RWPE1 (cell line): Measurements from ENCODE around the gene TIMM22.
A peak's percentile ranks its signal among the peaks of the same experiment; 100 is the strongest.
"Not testable (repeated sequence)": the region's sequence is repeated elsewhere in the genome, so short reads cannot be mapped to it uniquely, and the experiment has no call there.

Experiments used
- CTCF ChIA-PET: fragments of 350-600 bp; sonication (Branson Sonifier 250); formaldehyde crosslinking; extraction: SDS; loops from one replicate; lab custom pipeline; 2021; lab: Yijun Ruan, JAX
- POLR2A ChIA-PET: fragments of 400-600 bp; formaldehyde crosslinking; extraction: SDS; loops from one replicate; lab custom pipeline; 2020; ENCODE audit warnings: antibody characterized with exemption; ENCODE audit not compliant: low non-redundant PET; lab: Yijun Ruan, JAX
- DNase-seq: peaks from one replicate; pipeline ENCODE4 v3.0.0; 2012; ENCODE audit warnings: low spot score
- H3K27ac ChIP-seq: fragments of 450-650 bp; 2 replicates; pipeline ENCODE4 v1.5.1; 2017
- TF ChIP-seq, protein P1 (sequence below): fragments of 450-650 bp; conservative IDR thresholded peaks from 2 replicates; pipeline ENCODE4 v1.5.1; 2017; ENCODE audit warnings: low read depth, mild to moderate bottlenecking

Gene TIMM22

DNA sequence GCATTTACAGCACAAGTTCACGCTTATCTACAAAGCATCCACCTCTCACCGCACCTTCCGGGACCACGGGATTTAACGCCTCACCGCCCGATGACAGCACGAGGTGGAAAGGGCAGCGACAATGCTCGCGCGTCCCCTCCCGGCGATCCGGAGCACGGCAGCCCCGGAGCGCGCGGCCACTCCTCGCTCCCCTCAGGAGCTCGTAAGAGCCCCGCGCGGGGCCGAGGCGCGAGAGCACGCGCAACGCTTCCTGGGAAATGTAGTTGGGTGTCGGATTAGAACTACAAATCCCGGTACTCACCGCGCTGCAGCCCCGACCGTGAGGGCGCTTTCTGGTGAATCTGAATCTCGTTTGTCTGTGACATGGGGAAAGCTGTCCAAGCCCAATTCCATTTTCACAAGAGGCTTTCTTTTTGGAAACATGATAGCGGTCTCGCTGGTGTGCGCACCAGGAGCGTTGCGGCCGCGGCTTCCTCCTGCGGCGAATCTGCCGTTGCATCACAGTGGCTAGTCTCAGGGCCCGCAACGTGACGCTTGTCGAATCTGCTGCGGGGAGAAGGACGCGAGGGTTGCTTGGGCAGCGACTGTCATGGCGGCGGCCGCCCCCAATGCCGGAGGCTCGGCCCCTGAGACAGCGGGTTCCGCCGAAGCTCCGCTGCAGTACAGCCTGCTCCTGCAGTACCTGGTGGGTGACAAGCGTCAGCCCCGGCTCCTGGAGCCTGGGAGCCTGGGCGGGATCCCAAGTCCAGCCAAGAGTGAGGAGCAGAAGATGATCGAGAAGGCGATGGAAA, at the start of gene TIMM22:
TSS of gene TIMM22 (plus strand) at position 576 of the 791 bp plus-strand sequence. CDS start at position 590, 14 bp downstream.
- POLR2A ChIA-PET = interaction anchor here (0.5 kb wide), 1 partner anchor 271 kb away, joined by 3 read pairs; no protein-coding TSS in a partner anchor
- TF ChIP-seq, protein P1, sequence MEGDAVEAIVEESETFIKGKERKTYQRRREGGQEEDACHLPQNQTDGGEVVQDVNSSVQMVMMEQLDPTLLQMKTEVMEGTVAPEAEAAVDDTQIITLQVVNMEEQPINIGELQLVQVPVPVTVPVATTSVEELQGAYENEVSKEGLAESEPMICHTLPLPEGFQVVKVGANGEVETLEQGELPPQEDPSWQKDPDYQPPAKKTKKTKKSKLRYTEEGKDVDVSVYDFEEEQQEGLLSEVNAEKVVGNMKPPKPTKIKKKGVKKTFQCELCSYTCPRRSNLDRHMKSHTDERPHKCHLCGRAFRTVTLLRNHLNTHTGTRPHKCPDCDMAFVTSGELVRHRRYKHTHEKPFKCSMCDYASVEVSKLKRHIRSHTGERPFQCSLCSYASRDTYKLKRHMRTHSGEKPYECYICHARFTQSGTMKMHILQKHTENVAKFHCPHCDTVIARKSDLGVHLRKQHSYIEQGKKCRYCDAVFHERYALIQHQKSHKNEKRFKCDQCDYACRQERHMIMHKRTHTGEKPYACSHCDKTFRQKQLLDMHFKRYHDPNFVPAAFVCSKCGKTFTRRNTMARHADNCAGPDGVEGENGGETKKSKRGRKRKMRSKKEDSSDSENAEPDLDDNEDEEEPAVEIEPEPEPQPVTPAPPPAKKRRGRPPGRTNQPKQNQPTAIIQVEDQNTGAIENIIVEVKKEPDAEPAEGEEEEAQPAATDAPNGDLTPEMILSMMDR = peak; percentile 99

GRCh38 chr17:948284-948852, 48.6 kb upstream of the TIMM22 start:
- CTCF ChIA-PET = no interaction called here
- POLR2A ChIA-PET = no interaction called here
- no peak for DNase-seq

More for the DNA sequence above, at the start of gene TIMM22:
- CTCF ChIA-PET = interaction anchor here (0.6 to 1.5 kb wide), 8 partner anchors 60 to 1030 kb away, joined by 3 to 8 read pairs (median 3); partner anchors contain the start of gene GEMIN4
- peak within 1 kb of the TSS; percentile 91 for H3K27ac ChIP-seq
- peak; percentile 95 for DNase-seq

DNA sequence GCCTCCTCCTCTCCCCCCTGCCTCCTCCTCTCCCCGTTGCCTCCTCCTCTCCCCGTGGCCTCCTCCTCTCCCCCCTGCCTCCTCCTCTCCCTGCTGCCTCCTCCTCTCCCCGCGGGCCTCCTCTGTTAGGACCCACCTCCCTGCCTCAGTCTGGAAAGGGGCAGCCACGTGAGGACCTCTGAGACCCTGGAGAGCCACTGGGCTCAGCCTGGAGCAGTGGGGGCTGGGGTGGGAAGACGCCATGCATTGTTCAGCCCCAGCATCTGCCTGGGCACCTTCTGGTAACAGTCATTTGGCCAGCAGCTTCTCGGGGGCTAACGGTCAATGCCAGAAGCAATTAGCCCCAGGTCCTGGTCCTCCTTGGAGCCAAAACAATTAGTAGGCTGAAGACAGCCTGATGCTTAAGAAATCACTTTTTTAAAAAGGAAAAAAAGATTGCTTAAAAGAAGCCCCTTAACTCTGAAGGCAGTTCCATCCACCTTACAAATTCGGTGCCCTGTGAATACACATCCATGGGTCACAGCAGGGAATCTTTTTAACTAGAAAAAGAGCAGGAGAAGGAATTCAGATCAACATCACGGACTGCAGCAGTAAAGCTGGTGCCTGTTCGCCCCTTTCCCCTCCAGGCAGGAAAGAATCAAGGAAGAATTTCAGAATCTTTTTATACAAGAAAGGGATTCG, 47.2 kb upstream of the TIMM22 start:
- CTCF ChIA-PET = no interaction called here
- peak overlapping the region; percentile 73 for H3K27ac ChIP-seq
- POLR2A ChIA-PET = no interaction called here
- TF ChIP-seq, protein P1 = no peak
- no peak for DNase-seq

More at GRCh38 chr17:948284-948852, 48.6 kb upstream of the TIMM22 start:
- TF ChIP-seq, protein P1 = no peak
- peak overlapping the region; percentile 67 for H3K27ac ChIP-seq

DNA sequence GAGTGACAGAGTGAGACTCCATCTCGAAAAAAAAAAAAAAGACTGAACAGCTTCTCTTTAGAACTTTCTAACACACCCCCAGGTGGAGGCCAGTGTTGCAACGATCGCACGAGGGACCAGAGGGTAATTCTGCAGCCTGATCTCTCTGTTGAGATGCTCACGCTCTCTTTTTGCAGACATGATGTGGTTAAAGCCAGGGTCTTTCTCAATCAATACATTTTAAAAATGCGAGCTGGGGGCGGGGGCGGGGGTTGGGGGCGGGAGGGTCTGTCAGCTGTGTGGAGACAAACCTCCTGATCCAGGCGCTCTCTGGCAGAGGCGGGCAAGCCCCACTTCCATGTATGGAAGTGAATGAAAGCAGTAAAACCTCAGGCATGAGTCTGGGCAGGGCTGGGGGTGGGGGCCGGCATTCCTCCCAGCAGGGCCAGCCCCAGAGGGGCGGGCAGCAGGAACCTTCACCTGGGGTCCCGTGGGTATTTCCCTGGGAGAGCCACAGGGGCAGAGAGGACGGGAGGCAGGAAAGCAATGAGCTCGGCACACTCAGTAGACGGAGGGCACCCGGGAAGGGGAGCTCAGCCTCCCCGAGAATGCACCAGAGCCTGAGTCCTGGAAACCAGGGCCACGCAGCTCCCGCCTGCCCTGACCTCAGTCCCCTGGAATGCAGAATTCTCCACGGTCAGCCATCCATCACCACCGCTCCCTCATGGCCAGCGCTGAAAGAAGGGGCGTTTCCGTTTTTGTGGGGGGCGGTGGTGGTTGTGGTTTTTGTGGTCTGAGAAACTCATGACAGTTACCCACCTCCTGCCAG, 45.4 kb upstream of the TIMM22 start:
- H3K27ac ChIP-seq = peak overlapping the region; percentile 90
- POLR2A ChIA-PET = interaction anchor here (0.6 to 0.7 kb wide), 2 partner anchors 27 to 171 kb away, joined by 5 to 6 read pairs; no protein-coding TSS in a partner anchor
- peak; percentile 88 for DNase-seq
- TF ChIP-seq, protein P1 = no peak
- CTCF ChIA-PET = interaction anchor here (0.5 to 1.2 kb wide), 3 partner anchors 13 to 154 kb away, joined by 3 to 5 read pairs (median 3); no protein-coding TSS in a partner anchor

DNA sequence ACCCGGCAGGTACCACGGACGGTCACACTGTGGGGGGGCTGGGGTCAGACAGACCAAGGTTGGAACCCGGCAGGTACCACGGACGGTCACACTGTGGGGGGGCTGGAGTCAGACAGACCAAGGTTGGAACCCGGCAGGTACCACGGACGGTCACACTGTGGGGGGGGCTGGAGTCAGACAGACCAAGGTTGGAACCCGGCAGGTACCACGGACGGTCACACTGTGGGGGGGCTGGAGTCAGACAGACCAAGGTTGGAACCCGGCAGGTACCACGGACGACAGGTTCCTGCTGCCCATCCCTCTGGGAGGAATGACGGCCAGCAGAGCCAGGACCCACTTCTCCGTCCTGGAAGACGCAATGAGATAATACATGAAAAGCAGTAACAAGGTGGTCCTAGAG, 44.3 kb upstream of the TIMM22 start:
- CTCF ChIA-PET, POLR2A ChIA-PET, DNase-seq: not testable (repeated sequence)
- peak overlapping the region; percentile 67 for H3K27ac ChIP-seq

DNA sequence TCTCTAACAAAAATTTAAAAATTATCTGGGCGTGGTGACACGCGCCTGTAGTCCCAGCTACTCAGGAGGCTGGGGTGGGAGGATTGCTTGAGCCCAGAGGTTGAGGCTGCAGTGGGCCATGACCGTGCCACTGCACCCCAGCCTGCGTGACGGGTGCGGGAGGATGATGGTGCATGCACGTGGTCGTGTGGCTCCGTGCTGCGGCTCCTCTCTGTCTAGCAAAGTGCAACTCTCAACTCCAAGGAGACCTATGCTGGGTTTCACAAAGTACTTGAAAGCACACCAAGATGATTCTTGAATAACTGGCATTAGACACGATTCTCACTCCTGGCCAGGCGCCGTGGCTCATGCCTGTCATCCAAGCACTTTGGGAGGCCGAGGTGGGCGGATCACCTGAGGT, 43.2 kb upstream of the TIMM22 start:
- peak overlapping the region; percentile 67 for H3K27ac ChIP-seq
- TF ChIP-seq, protein P1 = no peak
- no peak for DNase-seq
- POLR2A ChIA-PET = no interaction called here
- CTCF ChIA-PET = interaction anchor here (0.7 kb wide), 1 partner anchor 20 kb away, joined by 3 read pairs; no protein-coding TSS in a partner anchor
